Choroid plexus epithelial cell (primary cell): ENCODE data around the gene ARHGAP27.

Experiments used
- DNase-seq: peaks from one replicate; pipeline ENCODE4 v3.0.0-alpha.2; 2010; ENCODE audit warnings: low read depth
- H3K4me3 ChIP-seq: 2 replicates; pipeline ENCODE4 v1.5.1; 2011; ENCODE audit warnings: low read depth, mild to moderate bottlenecking, control low read depth, low read length, moderate library complexity
- TF ChIP-seq, protein P1 (sequence below): conservative IDR thresholded peaks from 2 replicates; pipeline ENCODE4 v1.5.1; 2011; ENCODE audit warnings: low read depth, mild to moderate bottlenecking, control low read depth, inconsistent platforms, low read length, moderate library complexity

The ARHGAP27 gene

DNA sequence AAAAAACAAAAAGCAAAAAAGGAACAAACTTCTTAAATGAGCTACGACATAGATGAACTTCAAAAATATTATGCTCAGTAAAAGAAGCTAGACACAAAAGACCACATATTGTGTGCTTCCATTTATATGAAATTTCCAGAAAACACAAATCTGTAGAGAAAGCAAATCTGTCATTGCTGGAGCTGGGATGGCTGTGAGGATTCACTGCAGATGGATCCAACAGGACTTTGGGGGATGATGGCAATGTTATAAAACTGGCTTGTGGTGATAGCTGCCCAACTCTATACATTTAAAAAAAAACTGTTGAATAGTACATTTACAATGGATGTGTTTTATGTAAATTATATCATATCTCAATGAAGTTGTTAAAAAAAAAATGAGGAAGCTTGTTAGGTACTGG is 63.2 kb downstream of the ARHGAP27 start:
- H3K4me3 ChIP-seq: no peak overlapping the region
- TF ChIP-seq, protein P1, sequence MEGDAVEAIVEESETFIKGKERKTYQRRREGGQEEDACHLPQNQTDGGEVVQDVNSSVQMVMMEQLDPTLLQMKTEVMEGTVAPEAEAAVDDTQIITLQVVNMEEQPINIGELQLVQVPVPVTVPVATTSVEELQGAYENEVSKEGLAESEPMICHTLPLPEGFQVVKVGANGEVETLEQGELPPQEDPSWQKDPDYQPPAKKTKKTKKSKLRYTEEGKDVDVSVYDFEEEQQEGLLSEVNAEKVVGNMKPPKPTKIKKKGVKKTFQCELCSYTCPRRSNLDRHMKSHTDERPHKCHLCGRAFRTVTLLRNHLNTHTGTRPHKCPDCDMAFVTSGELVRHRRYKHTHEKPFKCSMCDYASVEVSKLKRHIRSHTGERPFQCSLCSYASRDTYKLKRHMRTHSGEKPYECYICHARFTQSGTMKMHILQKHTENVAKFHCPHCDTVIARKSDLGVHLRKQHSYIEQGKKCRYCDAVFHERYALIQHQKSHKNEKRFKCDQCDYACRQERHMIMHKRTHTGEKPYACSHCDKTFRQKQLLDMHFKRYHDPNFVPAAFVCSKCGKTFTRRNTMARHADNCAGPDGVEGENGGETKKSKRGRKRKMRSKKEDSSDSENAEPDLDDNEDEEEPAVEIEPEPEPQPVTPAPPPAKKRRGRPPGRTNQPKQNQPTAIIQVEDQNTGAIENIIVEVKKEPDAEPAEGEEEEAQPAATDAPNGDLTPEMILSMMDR: no peak
- DNase-seq: no peak

DNA sequence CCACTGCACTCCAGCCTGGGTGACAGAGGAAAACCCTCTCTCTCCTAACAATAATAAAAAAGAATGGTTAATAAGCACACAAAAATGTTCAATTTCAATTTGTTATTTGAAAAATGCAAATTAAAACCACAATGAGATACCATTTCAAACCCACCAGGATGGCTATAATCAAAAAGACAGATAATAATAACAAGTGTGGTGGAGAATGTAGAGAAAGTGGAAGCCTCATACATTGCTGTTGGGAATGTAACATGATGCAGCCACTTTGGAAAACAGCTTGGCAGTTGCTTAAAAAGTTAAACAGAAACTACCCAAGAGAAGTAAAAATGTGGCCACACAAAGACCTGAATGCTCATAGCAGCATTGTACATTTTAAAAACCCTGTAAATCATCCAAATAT is 64.0 kb downstream of the ARHGAP27 start:
- TF ChIP-seq, protein P1: no peak
- no peak overlapping the region for H3K4me3 ChIP-seq
- peak; percentile 73 for DNase-seq

DNA sequence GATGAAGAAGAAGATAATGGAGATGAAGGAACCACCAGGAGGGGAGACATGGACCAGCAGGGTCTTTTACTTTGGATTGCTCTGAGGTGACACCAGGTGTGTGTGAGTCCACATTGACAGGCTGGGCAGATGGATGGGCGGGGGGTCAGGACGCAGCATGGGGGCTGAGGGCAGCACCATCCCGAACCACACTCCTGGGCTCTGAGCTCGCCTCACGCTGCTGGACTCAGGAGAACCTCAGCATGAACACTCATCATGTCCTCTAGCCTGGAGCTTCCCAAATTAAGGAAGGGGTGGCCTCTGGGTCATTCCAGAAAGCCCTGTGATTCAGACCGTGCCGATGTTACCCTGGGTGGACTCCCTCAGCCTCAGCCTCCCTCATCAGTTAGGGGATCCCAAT is 65.5 kb downstream of the ARHGAP27 start:
- H3K4me3 ChIP-seq: no peak overlapping the region
- TF ChIP-seq, protein P1: no peak

DNA sequence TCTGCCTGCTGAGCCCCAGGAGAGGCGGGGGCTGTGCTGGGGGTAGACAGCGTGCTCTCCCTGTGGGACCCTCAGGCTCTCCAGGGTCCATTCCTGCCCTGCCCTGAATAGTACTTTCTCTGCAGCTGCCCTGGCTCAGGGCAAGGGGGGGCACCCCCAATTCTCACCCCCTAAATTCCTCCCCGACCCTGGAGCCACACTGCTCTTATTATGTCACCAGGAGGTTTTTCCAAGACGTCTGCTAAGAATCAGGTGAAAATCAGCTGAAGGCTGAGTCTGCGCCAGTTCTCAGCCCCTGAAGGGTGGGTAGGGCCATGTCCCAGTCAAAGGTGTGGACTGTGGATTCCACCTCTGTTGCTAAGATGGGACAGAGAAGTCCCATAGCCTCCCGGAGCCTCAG is 66.0 kb downstream of the ARHGAP27 start:
- TF ChIP-seq, protein P1: no peak
- DNase-seq: no peak
- no peak overlapping the region for H3K4me3 ChIP-seq

More for the DNA sequence above, 65.5 kb downstream of the ARHGAP27 start:
- DNase-seq: no peak

- no peak overlapping the region for H3K4me3 ChIP-seq
- no peak for DNase-seq
- TF ChIP-seq, protein P1: no peak
These were observed 66.6 kb downstream of the ARHGAP27 start for GRCh38 chr17:45366049-45366448.

DNA sequence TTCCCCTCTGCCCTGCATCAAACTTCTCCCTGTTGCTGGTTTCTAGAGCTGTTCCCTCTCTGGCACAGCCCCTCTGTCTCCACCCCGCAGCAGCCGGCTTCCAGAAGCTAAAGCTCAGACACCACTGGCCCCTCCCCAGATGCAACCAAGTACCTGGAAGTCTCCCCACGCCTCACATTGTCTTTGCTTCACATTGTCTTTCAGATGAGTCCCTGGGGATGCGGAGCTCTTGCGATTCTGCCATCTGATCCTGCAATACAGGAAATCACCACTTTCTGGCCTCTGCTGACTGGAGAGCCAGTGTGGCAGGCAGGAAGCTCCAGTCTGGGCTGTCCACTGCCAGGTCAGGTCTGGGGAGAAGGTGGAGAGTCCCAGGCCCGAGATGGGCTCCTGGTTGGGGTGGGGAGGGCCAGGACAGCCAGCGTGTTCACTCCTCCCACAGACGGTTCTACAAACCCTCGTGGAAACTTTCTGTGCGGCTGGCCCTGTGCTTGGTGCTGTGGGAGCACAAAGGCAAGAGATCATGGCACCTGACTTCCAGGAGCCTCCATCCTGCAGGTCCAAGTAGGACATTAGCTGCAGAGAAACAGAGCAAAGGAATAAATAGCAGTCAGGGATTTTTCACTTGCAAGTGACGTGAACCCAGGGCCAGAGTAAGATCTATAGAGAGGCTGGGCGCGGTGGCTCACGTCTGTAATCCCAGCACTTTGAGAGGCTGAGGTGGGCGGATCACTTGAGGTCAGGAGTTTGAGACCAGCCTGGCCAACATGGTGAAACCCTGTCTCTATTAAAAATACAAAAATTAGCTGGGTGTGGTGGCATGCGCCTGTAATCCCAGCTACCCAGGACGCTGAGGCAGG is 67.9 kb downstream of the ARHGAP27 start:
- TF ChIP-seq, protein P1: peak; percentile 17
- peak; percentile 63 for DNase-seq
- H3K4me3 ChIP-seq: no peak overlapping the region

- DNase-seq: no peak
- H3K4me3 ChIP-seq: no peak overlapping the region
- TF ChIP-seq, protein P1: no peak
These were observed 69.2 kb downstream of the ARHGAP27 start for GRCh38 chr17:45363498-45363897.
